HG03039 (cell line): ENCODE results near the gene B4GALNT3.

Experiments
- ATAC-seq: cut with Tn5 transposase; IDR thresholded peaks from one replicate; pipeline ENCODE4 v1.9.1; 2021; ENCODE audit warnings: mild to moderate bottlenecking, moderate library complexity; ENCODE audit not compliant: unreplicated experiment

The B4GALNT3 gene

DNA sequence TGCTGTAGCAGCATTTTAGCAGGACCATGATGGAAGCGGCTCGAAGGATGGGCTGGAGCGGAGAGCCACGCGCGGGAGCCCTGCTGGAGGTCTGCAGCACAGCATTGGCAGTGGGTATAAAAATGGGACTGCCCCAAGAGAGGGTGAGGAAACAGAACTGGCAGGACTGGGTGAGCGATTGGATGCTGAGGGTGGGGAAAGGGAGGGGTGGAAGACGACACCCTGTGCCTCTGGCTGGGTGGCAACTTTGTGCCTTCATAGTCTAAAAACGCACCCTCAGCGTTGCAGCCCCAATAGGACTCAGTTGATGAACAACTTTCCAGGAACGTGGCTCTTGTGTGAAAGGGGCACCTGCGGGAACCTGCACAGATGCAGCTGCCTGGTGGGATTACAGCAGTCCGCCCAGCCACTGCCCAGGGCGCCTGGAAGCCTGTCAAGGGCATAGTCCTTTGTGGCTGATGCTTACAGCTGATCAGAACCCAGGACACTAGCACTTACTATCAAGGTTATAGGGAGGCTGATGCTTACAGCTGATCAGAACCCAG is 130.5 kb downstream of the B4GALNT3 start:
- ATAC-seq = no peak

- no peak for ATAC-seq
Measured at GRCh38 chr12:591167-592023, 131.7 kb downstream of the B4GALNT3 start.

GRCh38 chr12:592024-592505 is 132.3 kb downstream of the B4GALNT3 start:
- no peak for ATAC-seq

- no peak for ATAC-seq
Measured at GRCh38 chr12:593396-594270, 133.9 kb downstream of the B4GALNT3 start.

GRCh38 chr12:597926-598568 is 138.3 kb downstream of the B4GALNT3 start:
- no peak for ATAC-seq

GRCh38 chr12:599756-600155 is 140.0 kb downstream of the B4GALNT3 start:
- ATAC-seq = no peak

DNA sequence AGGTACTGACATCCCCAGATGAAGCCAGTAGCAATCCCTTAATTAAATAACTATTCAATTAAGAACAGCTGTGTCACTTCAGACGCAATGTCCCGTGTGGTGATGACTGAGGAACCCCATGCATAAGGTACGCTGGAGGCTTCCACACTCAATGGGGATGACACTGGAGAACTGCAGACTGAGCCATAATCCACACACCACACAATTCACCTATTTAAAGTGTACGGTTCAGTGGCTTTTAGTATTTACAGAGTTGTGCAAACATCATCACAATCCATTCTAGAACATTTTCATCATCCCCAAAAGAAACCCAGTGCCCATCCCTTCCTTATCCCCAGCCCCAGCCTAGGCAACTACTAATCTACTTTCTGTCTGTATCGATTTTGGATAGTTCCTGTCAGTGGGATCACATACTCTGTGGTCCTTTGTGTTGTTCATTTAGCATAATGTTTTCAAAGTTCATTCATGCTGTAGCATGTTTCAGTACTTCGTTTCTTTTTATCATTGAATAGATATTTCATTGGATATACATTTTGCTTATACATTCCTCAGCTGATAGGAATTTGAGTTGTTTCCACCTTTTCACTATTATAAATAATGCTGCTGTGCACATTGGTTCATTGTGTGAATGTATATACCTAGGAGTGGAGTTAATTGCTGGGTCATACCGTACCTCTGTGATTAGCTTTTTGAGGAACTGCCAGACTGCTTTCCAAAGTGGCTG is 142.4 kb downstream of the B4GALNT3 start:
- ATAC-seq = no peak

- no peak for ATAC-seq
Measured at GRCh38 chr12:602700-603068, 142.9 kb downstream of the B4GALNT3 start.

DNA sequence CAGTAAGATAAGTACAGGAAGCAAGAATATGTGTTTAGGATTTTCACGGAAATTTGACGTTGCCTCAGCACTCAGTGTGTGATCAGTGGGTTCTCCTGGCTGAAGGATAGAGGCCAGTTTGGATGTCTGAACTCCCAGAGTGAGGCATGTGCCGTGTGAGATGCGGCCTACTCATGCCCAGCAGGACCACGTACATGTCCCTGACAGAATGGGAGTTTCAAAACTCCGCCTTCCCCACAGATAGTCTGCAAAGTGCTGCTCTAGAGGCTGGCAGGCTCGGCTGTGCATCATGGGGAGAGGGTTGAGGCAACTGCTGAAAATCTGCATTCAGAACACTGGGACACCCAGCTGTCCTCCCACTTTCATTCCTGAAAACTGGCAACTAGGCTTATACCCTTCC is 145.2 kb downstream of the B4GALNT3 start:
- no peak for ATAC-seq

DNA sequence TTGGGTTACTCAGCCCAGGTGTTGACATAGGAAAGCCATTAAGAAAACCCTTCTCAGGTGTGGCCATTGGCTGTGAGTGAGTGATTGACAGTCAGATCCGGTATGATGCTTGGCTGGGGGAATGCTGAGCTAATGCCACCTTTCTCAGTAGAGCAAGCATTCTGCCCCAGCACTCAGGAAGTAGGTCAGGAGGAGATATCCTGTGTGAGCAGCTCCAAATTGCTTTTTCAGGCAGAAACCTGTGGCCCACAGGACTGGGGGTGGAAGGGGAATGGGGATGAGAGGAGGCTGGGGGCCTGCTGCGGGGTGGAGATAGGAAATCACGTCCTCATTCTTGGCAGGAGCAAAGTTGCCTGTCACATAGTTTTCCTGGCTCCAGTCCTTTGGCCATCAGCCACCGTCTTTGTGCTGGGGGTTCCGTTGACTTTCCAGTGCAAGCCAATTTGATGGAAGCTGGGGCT is 147.8 kb downstream of the B4GALNT3 start:
- ATAC-seq = no peak

DNA sequence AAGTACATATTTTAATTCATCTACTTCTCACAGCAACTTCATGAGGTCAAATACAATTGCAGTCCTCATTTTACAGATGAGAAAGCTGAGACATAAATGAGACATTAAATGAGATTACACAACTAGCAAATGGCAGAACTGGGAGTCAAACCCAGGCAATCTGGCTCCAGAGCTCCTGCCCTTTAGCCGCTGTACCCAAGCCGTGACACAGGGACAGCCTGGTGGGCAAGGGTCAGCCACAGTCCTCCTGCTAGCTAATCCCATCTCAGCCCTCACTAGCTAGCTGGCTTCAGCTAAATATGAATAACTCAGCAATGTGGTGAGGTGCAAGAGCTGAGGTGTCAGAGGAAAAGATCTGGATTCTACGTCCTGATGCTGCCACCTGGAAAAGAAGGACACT is 148.7 kb downstream of the B4GALNT3 start:
- no peak for ATAC-seq

DNA sequence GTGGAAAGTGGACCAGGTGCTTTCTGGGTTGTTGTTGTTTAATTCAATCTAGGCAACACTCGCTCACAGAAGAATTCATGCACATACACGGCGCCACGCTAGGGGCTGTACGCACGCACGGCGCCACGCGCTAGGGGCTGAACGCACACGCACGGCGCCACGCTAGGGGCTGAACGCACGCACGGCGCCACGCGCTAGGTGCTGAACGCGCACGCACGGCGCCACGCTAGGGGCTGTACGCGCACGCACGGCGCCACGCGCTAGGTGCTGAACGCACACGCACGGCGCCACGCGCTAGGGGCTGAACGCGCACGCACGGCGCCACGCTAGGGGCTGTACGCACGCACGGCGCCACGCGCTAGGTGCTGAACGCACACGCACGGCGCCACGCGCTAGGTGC is 149.2 kb downstream of the B4GALNT3 start:
- ATAC-seq = no peak

DNA sequence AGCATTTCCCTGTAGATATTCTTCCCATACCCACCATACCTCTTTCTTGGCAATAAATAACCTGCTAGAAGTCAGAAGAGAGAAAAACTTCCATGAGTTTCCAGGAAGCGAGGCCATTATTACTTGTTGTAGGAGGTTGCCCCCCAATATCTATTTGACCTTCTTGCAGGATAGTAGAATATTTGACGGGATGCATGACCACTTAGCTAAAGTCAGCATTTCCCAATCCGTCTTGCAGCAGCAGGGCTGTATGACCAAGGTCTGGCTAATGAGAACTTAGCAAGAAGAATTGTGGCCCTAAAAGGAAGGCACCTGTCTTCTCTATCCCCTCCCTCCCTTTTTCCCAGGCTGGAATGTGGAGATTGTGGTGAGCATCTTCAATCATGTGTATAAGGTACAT is 152.0 kb downstream of the B4GALNT3 start:
- no peak for ATAC-seq

DNA sequence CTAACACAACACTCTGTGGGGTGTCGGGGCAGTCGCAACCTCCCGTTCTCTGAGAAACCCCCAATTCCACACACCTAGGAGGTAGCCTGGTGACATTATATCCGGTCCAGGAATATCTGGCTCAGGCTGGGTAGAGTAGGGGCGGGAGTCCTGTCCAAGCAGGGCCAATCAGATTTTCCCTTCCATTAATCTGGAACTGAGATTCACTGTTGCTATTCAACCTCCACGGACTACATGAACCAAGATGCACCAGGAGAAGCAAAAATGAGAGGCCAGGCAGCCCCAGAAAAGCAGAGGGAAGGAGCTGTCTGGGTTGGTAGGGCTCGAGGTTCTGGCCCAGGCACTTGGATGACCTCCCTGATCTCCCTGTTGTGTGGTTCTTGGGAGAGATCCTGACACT is 152.6 kb downstream of the B4GALNT3 start:
- no peak for ATAC-seq

DNA sequence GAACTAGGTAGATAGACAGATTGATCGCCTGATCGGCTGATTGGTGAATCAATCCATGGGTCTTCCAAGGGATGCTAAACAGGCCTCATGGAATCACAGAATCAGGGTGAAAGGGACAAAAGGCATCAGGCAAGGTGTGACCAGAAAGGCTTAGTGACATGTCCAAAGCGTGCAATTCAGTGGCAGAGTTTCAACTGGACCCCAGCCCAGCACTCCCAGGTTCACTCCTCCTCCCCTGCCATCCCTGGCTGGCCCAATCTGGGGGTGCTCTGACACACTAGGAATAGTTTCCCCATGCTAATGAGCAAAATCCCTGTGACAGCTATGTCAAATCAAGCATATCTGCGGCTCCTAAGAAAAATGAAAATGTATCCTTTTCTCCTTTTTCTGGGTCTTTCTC is 153.1 kb downstream of the B4GALNT3 start:
- no peak for ATAC-seq
